ENCODE data around the gene CDC37.
"Not testable (repeated sequence)": the region's sequence is repeated elsewhere in the genome, so short reads cannot be mapped to it uniquely, and the experiment has no call there.

CDC37 gene

GRCh38 chr19:10420444-10421239 is 17.3 kb upstream of the CDC37 start, which contains the start of gene PDE4A:
TSS of gene PDE4A (plus strand) at chr19:10420538. CDS start at chr19:10420765, 227 bp downstream.
- no peak within 1 kb of the TSS for H3K27ac ChIP-seq
- DNase-seq (ENCODE audit: low read depth, low spot score) = no peak

- no peak overlapping the region for H3K27ac ChIP-seq
- DNase-seq (ENCODE audit: low read depth, low spot score) = no peak
Observed at GRCh38 chr19:10419646-10420443, 16.5 kb upstream of the CDC37 start.

GRCh38 chr19:10419200-10419645 is 15.9 kb upstream of the CDC37 start:
- H3K27ac ChIP-seq = no peak overlapping the region
- no peak for DNase-seq (ENCODE audit: low read depth, low spot score)

- no peak for DNase-seq (ENCODE audit: low read depth, low spot score)
- H3K27ac ChIP-seq = no peak overlapping the region
Observed at GRCh38 chr19:10418485-10419199, 15.3 kb upstream of the CDC37 start.

- DNase-seq (ENCODE audit: low read depth, low spot score) = no peak
- H3K27ac ChIP-seq = no peak overlapping the region
Observed at GRCh38 chr19:10418235-10418484, 14.8 kb upstream of the CDC37 start.

GRCh38 chr19:10417541-10418234 is 14.3 kb upstream of the CDC37 start:
- DNase-seq (ENCODE audit: low read depth, low spot score) = no peak
- no peak overlapping the region for H3K27ac ChIP-seq

- peak; percentile 39 for DNase-seq (ENCODE audit: low read depth, low spot score)
- no peak overlapping the region for H3K27ac ChIP-seq
Observed at GRCh38 chr19:10416380-10417257, 13.3 kb upstream of the CDC37 start.

- DNase-seq (ENCODE audit: low read depth, low spot score) = no peak
Observed at GRCh38 chr19:10416083-10416379, 12.7 kb upstream of the CDC37 start.

GRCh38 chr19:10412257-10412977 is 9.1 kb upstream of the CDC37 start:
- H3K27ac ChIP-seq = no peak overlapping the region
- no peak for DNase-seq (ENCODE audit: low read depth, low spot score)

More at GRCh38 chr19:10416083-10416379, 12.7 kb upstream of the CDC37 start:
- no peak overlapping the region for H3K27ac ChIP-seq

GRCh38 chr19:10411224-10411623 is 7.9 kb upstream of the CDC37 start:
- not testable (repeated sequence) for H3K27ac ChIP-seq; DNase-seq (ENCODE audit: low read depth, low spot score)

- no peak overlapping the region for H3K27ac ChIP-seq
- DNase-seq (ENCODE audit: low read depth, low spot score) = no peak
Observed at GRCh38 chr19:10408511-10409283, 5.4 kb upstream of the CDC37 start.

GRCh38 chr19:10407096-10407495 is 3.8 kb upstream of the CDC37 start:
- DNase-seq (ENCODE audit: low read depth, low spot score) = no peak
- no peak overlapping the region for H3K27ac ChIP-seq

GRCh38 chr19:10406191-10406590 is 2.8 kb upstream of the CDC37 start:
- H3K27ac ChIP-seq = no peak overlapping the region
- DNase-seq (ENCODE audit: low read depth, low spot score) = no peak

GRCh38 chr19:10404888-10405820 is 1.8 kb upstream of the CDC37 start:
- no peak for DNase-seq (ENCODE audit: low read depth, low spot score)
- no peak overlapping the region for H3K27ac ChIP-seq

GRCh38 chr19:10402441-10403038 is 802 bp downstream of the CDC37 start:
- DNase-seq (ENCODE audit: low read depth, low spot score) = no peak
- peak overlapping the region; percentile 73 for H3K27ac ChIP-seq

GRCh38 chr19:10399878-10400277 is 3.5 kb downstream of the CDC37 start:
- DNase-seq (ENCODE audit: low read depth, low spot score) = no peak
- H3K27ac ChIP-seq = no peak overlapping the region

- not testable (repeated sequence) for H3K27ac ChIP-seq; DNase-seq (ENCODE audit: low read depth, low spot score)
Observed at GRCh38 chr19:10399340-10399739, 4.0 kb downstream of the CDC37 start.
